Esophagus muscularis mucosa (tissue), 4 donors: ENCODE results near the gene AKR1E2. TPM values are rescaled to one million over a fixed set of nuclear protein-coding genes. Genes with fewer than 3 reads are reported as not detected.
A peak's percentile ranks its signal among the peaks of the same experiment; 100 is the strongest.

Experiments used
- DNase-seq: peaks from one replicate; pipeline ENCODE4 v3.0.0-alpha.2; 2017; ENCODE audit errors: extremely low spot score
- H3K27ac ChIP-seq, 4 donors: fragments of 200-600 bp; sonication (generic); replicated peaks in 1 of 4; 1 replicate in 3 of 4; 2 replicates in 1 of 4; pipeline ENCODE4 v1.5.1; 2016 to 2019; ENCODE audit warnings: mild to moderate bottlenecking in 1 of 4
- H3K27me3 ChIP-seq, 4 donors: fragments of 200-600 bp; sonication (generic); one replicate each; pipeline versions ENCODE4 v1.5.1 to v1.6.0; 2016 to 2019
- H3K36me3 ChIP-seq, 4 donors: fragments of 200-600 bp; sonication (generic); one replicate each; pipeline ENCODE4 v1.5.1; 2016 to 2019
- H3K4me1 ChIP-seq, 4 donors: fragments of 200-600 bp; sonication (generic); one replicate each; pipeline ENCODE4 v1.5.1; 2016 to 2019
- H3K4me3 ChIP-seq, 4 donors: fragments of 200-600 bp; sonication (generic); 1 replicate in 2 of 4; 2 replicates in 2 of 4; pipeline ENCODE4 v1.5.1; 2016 to 2019; ENCODE audit warnings: mild to moderate bottlenecking in 4 of 4, moderate library complexity in 1 of 4
- H3K9me3 ChIP-seq, 4 donors: fragments of 200-600 bp; sonication (generic); 1 replicate in 3 of 4; 2 replicates in 1 of 4; pipeline ENCODE4 v1.5.1; 2016 to 2019
- EP300 ChIP-seq: sonication (generic); formaldehyde crosslinking; IDR thresholded peaks from one replicate; pipeline ENCODE4 v1.6.1; 2017; ENCODE audit warnings: antibody characterized with exemption
- POLR2A ChIP-seq: fragments of 450-650 bp; IDR thresholded peaks from one replicate; pipeline ENCODE4 v1.6.1; 2017; ENCODE audit warnings: antibody characterized with exemption, moderate library complexity, mild to moderate bottlenecking, low read depth
- POLR2AphosphoS5 ChIP-seq, 2 donors: sonication (generic); formaldehyde crosslinking; IDR thresholded peaks; one replicate each; pipeline ENCODE4 v1.6.1; 2017; ENCODE audit warnings: antibody characterized with exemption in 2 of 2
- WGBS: methylation state at CpG from one replicate; pipeline ENCODE4 v1.1.5; 2018; 5-methylcytosine and 5-hydroxymethylcytosine counted together
- intact Hi-C: fragments of 100-400 bp; cut with DNase I; formaldehyde crosslinking; loops from one replicate; pipeline ENCODE4 v1.15.1; 2023
- total RNA-seq, 4 donors: library from RNA; depleted of rRNA; stranded (reverse); fragments of >200 nt; gene quantifications; one replicate each; pipeline versions ENCODE4 v1.1.0 to v1.2.1, GENCODE V29; 2016
- TF ChIP-seq, protein P1 (sequence below), 3 experiments: fragments of 200-600 bp in 2 of 3; fragments of 450-650 bp in 1 of 3; sonication (generic) in 2 of 3; IDR thresholded peaks; one replicate each; pipeline ENCODE4 v1.5.1; 2017 to 2019; ENCODE audit warnings: antibody characterized with exemption in 3 of 3, mild to moderate bottlenecking in 2 of 3, moderate library complexity in 1 of 3

Gene AKR1E2
- total RNA-seq, 4 donors from 2014 or later: 16.5 to 21.0 (median 18.0) TPM

DNA sequence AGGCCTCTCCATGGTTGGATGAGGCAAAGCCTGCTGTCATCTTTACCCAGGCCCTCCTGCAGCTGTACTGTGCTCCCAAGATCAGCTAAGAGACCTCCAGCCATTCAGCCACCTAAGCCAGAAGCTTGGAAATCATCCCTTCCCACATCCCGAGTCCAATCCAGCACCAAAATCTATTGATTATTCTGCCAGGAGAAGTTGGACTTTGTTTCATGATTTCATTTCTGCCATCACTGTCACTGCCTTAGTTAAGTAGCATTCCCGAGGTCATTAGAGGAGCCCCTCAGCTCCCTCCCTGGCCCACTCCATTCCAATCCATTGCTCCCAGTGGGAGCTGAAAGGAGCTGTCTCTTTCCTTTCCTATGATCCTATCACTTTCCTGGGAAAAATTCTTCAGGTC, 14.1 kb downstream of the AKR1E2 start:
- TF ChIP-seq POLR2A (no peak), EP300 (no peak), POLR2AphosphoS5 (IDR thresholded peaks at IDR 0.05) (no peak)
- TF ChIP-seq, protein P1, sequence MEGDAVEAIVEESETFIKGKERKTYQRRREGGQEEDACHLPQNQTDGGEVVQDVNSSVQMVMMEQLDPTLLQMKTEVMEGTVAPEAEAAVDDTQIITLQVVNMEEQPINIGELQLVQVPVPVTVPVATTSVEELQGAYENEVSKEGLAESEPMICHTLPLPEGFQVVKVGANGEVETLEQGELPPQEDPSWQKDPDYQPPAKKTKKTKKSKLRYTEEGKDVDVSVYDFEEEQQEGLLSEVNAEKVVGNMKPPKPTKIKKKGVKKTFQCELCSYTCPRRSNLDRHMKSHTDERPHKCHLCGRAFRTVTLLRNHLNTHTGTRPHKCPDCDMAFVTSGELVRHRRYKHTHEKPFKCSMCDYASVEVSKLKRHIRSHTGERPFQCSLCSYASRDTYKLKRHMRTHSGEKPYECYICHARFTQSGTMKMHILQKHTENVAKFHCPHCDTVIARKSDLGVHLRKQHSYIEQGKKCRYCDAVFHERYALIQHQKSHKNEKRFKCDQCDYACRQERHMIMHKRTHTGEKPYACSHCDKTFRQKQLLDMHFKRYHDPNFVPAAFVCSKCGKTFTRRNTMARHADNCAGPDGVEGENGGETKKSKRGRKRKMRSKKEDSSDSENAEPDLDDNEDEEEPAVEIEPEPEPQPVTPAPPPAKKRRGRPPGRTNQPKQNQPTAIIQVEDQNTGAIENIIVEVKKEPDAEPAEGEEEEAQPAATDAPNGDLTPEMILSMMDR (IDR thresholded peaks at IDR 0.05): no peak
- 96% methylated on average over 2 of the region's 2 CpGs for WGBS
- no peaks in the 10 kb centered on the region for H3K9me3 ChIP-seq
- H3K27ac ChIP-seq: no peak overlapping the region
- DNase-seq: peak; percentile 64
- H3K4me1 ChIP-seq: peaks cover 7 to 12% (median 10%) of the 10 kb centered on the region in 4 donors
- intact Hi-C loops: loop anchor here (10.0 kb wide), 1 partner anchor 545 kb away; no protein-coding TSS in a partner anchor
- H3K4me3 ChIP-seq: no peak overlapping the region
- peaks cover 0 to 70% (median 46%) of the 10 kb centered on the region in 4 donors for H3K36me3 ChIP-seq
- H3K27me3 ChIP-seq: no peaks in the 10 kb centered on the region

DNA sequence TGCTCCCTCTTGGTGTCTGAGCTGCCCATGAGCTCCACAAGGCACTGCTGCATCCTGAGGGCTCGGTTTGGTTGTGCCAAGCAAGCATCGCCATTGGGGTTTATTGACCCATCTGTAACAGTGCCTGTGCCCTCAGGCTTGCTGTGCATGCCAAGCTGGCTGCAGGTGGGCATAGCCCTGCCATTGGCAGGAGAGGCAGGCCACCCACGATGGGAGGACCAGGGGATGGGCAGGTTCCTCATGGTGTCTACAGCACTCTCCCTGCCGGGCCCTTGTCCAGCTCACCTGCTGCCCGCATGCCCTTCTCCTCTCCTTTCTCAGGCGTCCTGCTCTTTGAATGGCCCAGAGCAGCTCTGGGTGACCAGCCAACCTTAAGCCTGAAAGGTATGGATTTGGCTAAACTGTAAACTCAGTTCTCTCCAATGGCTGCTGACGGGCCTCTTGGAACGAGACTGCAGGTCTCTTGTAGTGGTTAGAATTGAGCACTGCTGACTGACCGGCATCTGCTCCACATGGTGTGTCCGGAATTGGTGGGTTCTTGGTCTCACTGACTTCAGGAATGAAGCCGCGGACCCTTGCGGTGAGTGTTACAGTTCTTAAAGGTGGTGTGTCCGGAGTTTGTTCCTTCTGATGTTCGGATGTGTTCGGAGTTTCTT, 17.6 kb downstream of the AKR1E2 start:
- Histone ChIP-seq H3K27me3 (no peaks in the 10 kb centered on the region), H3K36me3 (peaks cover 0 to 47% (median 24%) of the 10 kb centered on the region in 4 donors), H3K9me3 (no peaks in the 10 kb centered on the region), H3K27ac (no peak overlapping the region), H3K4me3 (no peak overlapping the region), H3K4me1 (peaks cover 6 to 16% (median 9%) of the 10 kb centered on the region in 4 donors)
- no peak for TF ChIP-seq POLR2AphosphoS5 (IDR thresholded peaks at IDR 0.05)
- no peak for TF ChIP-seq EP300
- TF ChIP-seq, protein P1 (IDR thresholded peaks at IDR 0.05): no peak
- TF ChIP-seq POLR2A: no peak
- DNase-seq: peak; percentile 74
- 97% methylated on average over 10 of the region's 16 CpGs for WGBS
- intact Hi-C loops: loop anchor here (10.0 kb wide), 1 partner anchor 541 kb away; no protein-coding TSS in a partner anchor

DNA sequence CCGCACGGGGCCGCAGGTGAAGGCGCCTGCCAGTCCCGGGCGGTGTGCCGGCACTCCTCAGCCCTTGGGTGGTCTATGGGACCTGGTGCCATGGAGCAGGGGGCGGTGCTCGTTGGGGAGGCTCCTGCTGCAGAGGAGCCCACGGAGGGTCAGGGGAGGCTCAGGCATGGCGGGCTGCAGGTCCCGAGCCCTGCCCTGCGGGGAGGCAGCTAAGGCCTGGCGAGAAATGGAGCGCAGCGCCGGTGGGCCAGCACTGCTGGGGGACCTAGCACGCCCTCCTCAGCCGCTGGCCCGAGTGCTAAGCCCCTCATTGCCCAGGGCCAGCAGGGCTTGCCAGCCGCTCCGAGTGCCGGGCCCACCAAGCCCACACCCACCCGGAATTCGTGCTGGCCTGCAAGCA, 18.9 kb downstream of the AKR1E2 start:
- 92% methylated on average over 9 of the region's 25 CpGs for WGBS
- no peak overlapping the region for H3K27ac ChIP-seq
- TF ChIP-seq POLR2A (no peak), POLR2AphosphoS5 (IDR thresholded peaks at IDR 0.05) (no peak), EP300 (no peak)
- TF ChIP-seq, protein P1 (IDR thresholded peaks at IDR 0.05): no peak
- peaks cover 5 to 21% (median 8%) of the 10 kb centered on the region in 4 donors for H3K4me1 ChIP-seq
- no peaks in the 10 kb centered on the region for H3K27me3 ChIP-seq
- intact Hi-C loops: loop anchor here (5.0 to 10.0 kb wide), 2 partner anchors 137 to 540 kb away; no protein-coding TSS in a partner anchor
- H3K36me3 ChIP-seq: peaks cover 0 to 44% (median 24%) of the 10 kb centered on the region in 4 donors
- no peaks in the 10 kb centered on the region for H3K9me3 ChIP-seq
- no peak overlapping the region for H3K4me3 ChIP-seq
- DNase-seq: peak; percentile 64

DNA sequence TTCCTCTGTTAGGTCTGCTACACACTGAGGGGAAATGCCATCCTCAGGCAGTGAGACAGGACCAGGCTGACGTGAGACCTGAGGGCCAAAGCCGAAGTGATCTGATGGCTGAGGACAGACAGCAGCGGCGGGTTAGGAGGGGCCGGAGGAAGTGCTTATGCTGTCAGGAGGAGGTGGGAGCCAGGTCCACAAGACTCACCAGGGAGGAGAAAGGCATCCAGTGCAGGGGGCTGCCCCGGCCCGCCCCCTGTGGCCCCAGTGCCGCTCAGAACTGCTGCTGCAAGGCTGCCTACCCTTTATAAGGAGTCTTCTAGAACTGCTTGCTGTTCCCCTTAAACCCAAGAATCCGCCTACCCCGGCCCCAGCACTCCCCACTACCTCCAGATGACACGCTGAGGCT, 19.8 kb downstream of the AKR1E2 start:
- no peaks in the 10 kb centered on the region for H3K9me3 ChIP-seq
- peaks cover 0 to 38% (median 24%) of the 10 kb centered on the region in 4 donors for H3K36me3 ChIP-seq
- no peak overlapping the region for H3K27ac ChIP-seq
- peak; percentile 74 for DNase-seq
- 97% methylated on average over 11 of the region's 11 CpGs for WGBS
- intact Hi-C loops: loop anchor here (5.0 to 10.0 kb wide), 2 partner anchors 137 to 539 kb away; no protein-coding TSS in a partner anchor
- TF ChIP-seq, protein P1 (IDR thresholded peaks at IDR 0.05): no peak
- no peak for TF ChIP-seq POLR2AphosphoS5 (IDR thresholded peaks at IDR 0.05)
- TF ChIP-seq EP300: no peak
- TF ChIP-seq POLR2A: no peak
- H3K27me3 ChIP-seq: no peaks in the 10 kb centered on the region
- H3K4me1 ChIP-seq: peaks cover 8 to 29% (median 14%) of the 10 kb centered on the region in 4 donors
- no peak overlapping the region for H3K4me3 ChIP-seq
